ENCODE measurements around the gene PTPRM. TPM values are rescaled to one million over a fixed set of nuclear protein-coding genes. Genes with fewer than 3 reads are reported as not detected.

PTPRM gene
- total RNA-seq, 1 experiment from 2014 or later, result 14.5 TPM

DNA sequence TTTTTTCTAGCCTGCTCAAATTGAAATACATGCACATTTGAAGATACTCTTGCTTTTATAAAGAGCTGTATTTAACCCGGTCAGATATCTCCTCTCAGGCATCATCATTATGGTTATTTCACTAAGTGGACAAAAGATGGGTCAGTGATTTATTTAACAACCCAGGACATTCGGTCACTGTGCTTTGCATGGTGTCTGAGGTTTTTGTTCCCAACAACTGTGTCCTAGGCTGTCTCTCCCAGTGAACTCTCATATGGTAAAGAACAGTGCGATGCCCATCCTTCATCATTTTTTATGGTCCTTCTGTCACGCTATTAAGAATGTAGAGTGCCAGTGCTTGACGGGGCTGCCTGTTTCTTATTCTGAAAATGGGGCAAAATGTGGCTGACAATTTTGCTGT is 372.4 kb downstream of the PTPRM start:
- no peaks in the 10 kb centered on the region for H3K9me3 ChIP-seq (ENCODE audit: control insufficient read depth in 1 of 2, insufficient read depth in 1 of 2, low read depth in 1 of 2, low read length in 2 of 2)
- H3K9me2 ChIP-seq (ENCODE audit: insufficient read depth), result no peaks in the 10 kb centered on the region
- BruUV-seq (replicated peaks), result no TSS peak
- H3K27ac ChIP-seq (ENCODE audit: low read depth, low read length), result no peak overlapping the region
- no peak overlapping the region for H3K9ac ChIP-seq (ENCODE audit: low read length)
- no peak for TF ChIP-seq POLR2AphosphoS5 (IDR thresholded peaks at IDR 0.05; ENCODE audit: low read depth, low read length)
- intact Hi-C loops (cut with micrococcal nuclease), result no loop called here
- DNase-seq (ENCODE audit: low read depth, low spot score), result no peak
- ATAC-seq, result no peak
- H3K79me2 ChIP-seq (ENCODE audit: insufficient read depth, low read length), result no peaks in the 10 kb centered on the region
- ChIA-PET POLR2A (no interaction called here), CTCF (no interaction called here), RAD21 (ENCODE audit: low non-redundant PET in 1 of 2, low total read pairs in 2 of 2, uncharacterized antibody in 2 of 2, unreplicated experiment in 2 of 2) (no interaction called here)
- H3K36me3 ChIP-seq (ENCODE audit: control insufficient read depth in 1 of 2, insufficient read depth in 2 of 2, low read length in 2 of 2), result no peaks in the 10 kb centered on the region
- H3K4me1 ChIP-seq (ENCODE audit: control insufficient read depth in 1 of 2, insufficient read depth in 2 of 2, low read length in 2 of 2), result no peaks in the 10 kb centered on the region
- no peaks in the 10 kb centered on the region for H4K20me1 ChIP-seq (ENCODE audit: insufficient read depth)
- no peaks in the 10 kb centered on the region for H3K27me3 ChIP-seq (ENCODE audit: insufficient read depth, low read length)
- H2AFZ ChIP-seq (ENCODE audit: low read depth, low read length, poor library complexity, severe bottlenecking), result no peak overlapping the region
- H3K4me3 ChIP-seq (replicated peaks in 1 of 2; ENCODE audit: low read depth in 1 of 2, low read length in 2 of 2), result no peak overlapping the region
- no peak overlapping the region for H3K4me2 ChIP-seq (ENCODE audit: low read length)

DNA sequence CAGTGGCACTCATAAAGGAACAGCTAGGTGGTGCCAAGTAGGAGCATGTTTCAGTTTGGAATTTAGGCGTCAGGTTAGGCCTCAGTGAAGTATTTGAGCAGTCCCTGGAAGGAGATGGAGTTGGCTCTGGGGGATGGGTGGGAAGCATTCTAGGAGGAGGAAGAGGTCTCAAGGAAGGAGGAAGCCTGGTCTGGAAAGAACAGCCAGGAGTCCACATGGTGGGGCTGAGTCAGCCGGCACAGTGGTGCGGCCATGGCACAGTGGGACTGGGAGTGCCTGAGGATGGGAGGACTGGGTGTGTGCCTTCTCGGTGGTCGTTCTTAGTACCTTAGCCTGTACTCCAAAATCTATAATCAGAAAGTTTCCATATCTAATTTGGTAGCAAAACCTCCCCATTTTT is 373.3 kb downstream of the PTPRM start:
- CTCF ChIA-PET, result no interaction called here
- intact Hi-C loops (cut with micrococcal nuclease), result no loop called here

DNA sequence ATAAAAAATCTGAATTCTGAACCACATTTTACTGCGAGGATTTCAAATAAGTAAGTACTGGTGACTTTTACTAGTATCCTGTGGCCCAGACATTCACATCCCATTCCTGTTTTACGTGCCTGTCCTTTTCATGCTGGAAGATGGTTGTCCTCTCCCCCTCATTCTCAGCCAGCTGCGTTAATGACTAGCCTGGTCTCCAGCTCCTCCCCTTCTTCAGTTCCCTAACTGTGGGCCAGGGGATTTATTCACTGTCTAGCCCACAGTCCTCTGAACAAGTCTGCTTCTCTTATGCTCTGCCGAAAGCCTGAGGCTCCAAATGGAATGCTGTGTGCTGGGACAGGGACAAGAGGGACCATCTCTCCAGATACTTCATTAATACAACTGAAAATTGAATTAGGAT is 373.9 kb downstream of the PTPRM start:
- TF ChIP-seq POLR2AphosphoS5 (IDR thresholded peaks at IDR 0.05; ENCODE audit: low read depth, low read length) (no peak), CEBPB (IDR thresholded peaks at IDR 0.05; ENCODE audit: low read depth) (no peak), CBX3 (IDR thresholded peaks at IDR 0.05; ENCODE audit: low read depth) (no peak), ELF1 (IDR thresholded peaks at IDR 0.05; ENCODE audit: borderline replicate concordance, low read depth) (no peak), POLR2A (IDR thresholded peaks at IDR 0.05; ENCODE audit: borderline replicate concordance, extremely low read depth, insufficient read depth, insufficient read length) (no peak)
- TF ChIP-seq, protein P1, sequence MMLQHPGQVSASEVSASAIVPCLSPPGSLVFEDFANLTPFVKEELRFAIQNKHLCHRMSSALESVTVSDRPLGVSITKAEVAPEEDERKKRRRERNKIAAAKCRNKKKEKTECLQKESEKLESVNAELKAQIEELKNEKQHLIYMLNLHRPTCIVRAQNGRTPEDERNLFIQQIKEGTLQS (IDR thresholded peaks at IDR 0.05), result no peak
- TF ChIP-seq, protein P2, sequence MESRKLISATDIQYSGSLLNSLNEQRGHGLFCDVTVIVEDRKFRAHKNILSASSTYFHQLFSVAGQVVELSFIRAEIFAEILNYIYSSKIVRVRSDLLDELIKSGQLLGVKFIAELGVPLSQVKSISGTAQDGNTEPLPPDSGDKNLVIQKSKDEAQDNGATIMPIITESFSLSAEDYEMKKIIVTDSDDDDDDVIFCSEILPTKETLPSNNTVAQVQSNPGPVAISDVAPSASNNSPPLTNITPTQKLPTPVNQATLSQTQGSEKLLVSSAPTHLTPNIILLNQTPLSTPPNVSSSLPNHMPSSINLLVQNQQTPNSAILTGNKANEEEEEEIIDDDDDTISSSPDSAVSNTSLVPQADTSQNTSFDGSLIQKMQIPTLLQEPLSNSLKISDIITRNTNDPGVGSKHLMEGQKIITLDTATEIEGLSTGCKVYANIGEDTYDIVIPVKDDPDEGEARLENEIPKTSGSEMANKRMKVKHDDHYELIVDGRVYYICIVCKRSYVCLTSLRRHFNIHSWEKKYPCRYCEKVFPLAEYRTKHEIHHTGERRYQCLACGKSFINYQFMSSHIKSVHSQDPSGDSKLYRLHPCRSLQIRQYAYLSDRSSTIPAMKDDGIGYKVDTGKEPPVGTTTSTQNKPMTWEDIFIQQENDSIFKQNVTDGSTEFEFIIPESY (IDR thresholded peaks at IDR 0.05; ENCODE audit: extremely low read depth, insufficient replicate concordance, low read length), result no peak
- CTCF ChIA-PET, result no interaction called here
- Histone ChIP-seq H3K4me2 (ENCODE audit: low read length) (no peak overlapping the region), H3K27ac (ENCODE audit: low read depth, low read length) (no peak overlapping the region), H3K9me2 (ENCODE audit: insufficient read depth) (no peaks in the 10 kb centered on the region), H3K4me1 (ENCODE audit: control insufficient read depth in 1 of 2, insufficient read depth in 2 of 2, low read length in 2 of 2) (peaks cover 8% of the 10 kb centered on the region in 2 experiments), H4K20me1 (ENCODE audit: insufficient read depth) (no peaks in the 10 kb centered on the region), H3K9me3 (ENCODE audit: control insufficient read depth in 1 of 2, insufficient read depth in 1 of 2, low read depth in 1 of 2, low read length in 2 of 2) (no peaks in the 10 kb centered on the region), H2AFZ (ENCODE audit: low read depth, low read length, poor library complexity, severe bottlenecking) (no peak overlapping the region), H3K36me3 (ENCODE audit: control insufficient read depth in 1 of 2, insufficient read depth in 2 of 2, low read length in 2 of 2) (no peaks in the 10 kb centered on the region), H3K79me2 (ENCODE audit: insufficient read depth, low read length) (no peaks in the 10 kb centered on the region), H3K9ac (ENCODE audit: low read length) (no peak overlapping the region), H3K4me3 (replicated peaks in 1 of 2; ENCODE audit: low read depth in 1 of 2, low read length in 2 of 2) (no peak overlapping the region), H3K27me3 (ENCODE audit: insufficient read depth, low read length) (no peaks in the 10 kb centered on the region)
- RAD21 ChIA-PET (ENCODE audit: low non-redundant PET in 1 of 2, low total read pairs in 2 of 2, uncharacterized antibody in 2 of 2, unreplicated experiment in 2 of 2), result no interaction called here
- intact Hi-C loops (cut with micrococcal nuclease), result no loop called here
- no peak for DNase-seq (ENCODE audit: low read depth, low spot score)
- BruUV-seq (replicated peaks), result no TSS peak
- ATAC-seq, result no peak
- POLR2A ChIA-PET, result no interaction called here

More for the DNA sequence above, 373.3 kb downstream of the PTPRM start:
- no peaks in the 10 kb centered on the region for H3K9me3 ChIP-seq (ENCODE audit: control insufficient read depth in 1 of 2, insufficient read depth in 1 of 2, low read depth in 1 of 2, low read length in 2 of 2)
- no peaks in the 10 kb centered on the region for H3K36me3 ChIP-seq (ENCODE audit: control insufficient read depth in 1 of 2, insufficient read depth in 2 of 2, low read length in 2 of 2)
- H3K79me2 ChIP-seq (ENCODE audit: insufficient read depth, low read length), result no peaks in the 10 kb centered on the region
- no peaks in the 10 kb centered on the region for H3K27me3 ChIP-seq (ENCODE audit: insufficient read depth, low read length)
- no peaks in the 10 kb centered on the region for H4K20me1 ChIP-seq (ENCODE audit: insufficient read depth)
- no peak for TF ChIP-seq POLR2A (IDR thresholded peaks at IDR 0.05; ENCODE audit: borderline replicate concordance, extremely low read depth, insufficient read depth, insufficient read length)
- TF ChIP-seq JUND (IDR thresholded peaks at IDR 0.05), result no peak
- TF ChIP-seq POLR2AphosphoS5 (IDR thresholded peaks at IDR 0.05; ENCODE audit: low read depth, low read length), result no peak
- no peak overlapping the region for H3K27ac ChIP-seq (ENCODE audit: low read depth, low read length)
- no peak overlapping the region for H3K9ac ChIP-seq (ENCODE audit: low read length)
- H3K9me2 ChIP-seq (ENCODE audit: insufficient read depth), result no peaks in the 10 kb centered on the region
- BruUV-seq (replicated peaks), result no TSS peak
- DNase-seq (ENCODE audit: low read depth, low spot score) (no peak), ATAC-seq (no peak)
- ChIA-PET POLR2A (no interaction called here), RAD21 (ENCODE audit: low non-redundant PET in 1 of 2, low total read pairs in 2 of 2, uncharacterized antibody in 2 of 2, unreplicated experiment in 2 of 2) (no interaction called here)
- no peak overlapping the region for H3K4me2 ChIP-seq (ENCODE audit: low read length)
- H3K4me1 ChIP-seq (ENCODE audit: control insufficient read depth in 1 of 2, insufficient read depth in 2 of 2, low read length in 2 of 2), result peaks cover 2% of the 10 kb centered on the region in 2 experiments
- H2AFZ ChIP-seq (ENCODE audit: low read depth, low read length, poor library complexity, severe bottlenecking), result no peak overlapping the region
- no peak overlapping the region for H3K4me3 ChIP-seq (replicated peaks in 1 of 2; ENCODE audit: low read depth in 1 of 2, low read length in 2 of 2)

Data from HCT116 (cell line).